ENCODE measurements around the gene SSBP3.

The SSBP3 gene

DNA sequence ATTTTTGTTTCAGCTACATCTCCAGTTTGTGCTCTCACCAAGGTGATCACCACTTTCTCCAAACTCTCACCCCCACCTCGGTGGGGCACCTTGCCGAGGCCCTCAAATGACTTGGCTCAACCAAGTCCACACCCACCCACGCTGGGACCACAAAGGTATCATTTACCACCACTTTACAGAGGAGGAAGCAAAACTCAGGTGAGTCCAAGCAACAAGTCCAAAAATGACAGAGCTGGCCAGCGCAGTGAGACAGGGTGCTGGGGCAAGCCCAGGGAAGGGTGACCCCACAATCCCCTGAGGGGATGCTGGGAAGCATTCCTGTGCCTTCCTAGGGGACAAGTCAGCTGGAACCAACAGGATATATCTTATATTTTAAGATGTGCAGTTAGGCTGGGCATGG, 24.7 kb downstream of the SSBP3 start:
- in situ Hi-C loops (cut with HindIII; ENCODE audit: low pct_unique_long_range_greater_than_20kb, low sequenced_read_pairs), result no loop called here
- DNase-seq (ENCODE audit: low read depth in 1 of 2, low spot score in 1 of 2), result no peak
- no peak for TF ChIP-seq JUND (IDR thresholded peaks at IDR 0.05; ENCODE audit: low read depth)

DNA sequence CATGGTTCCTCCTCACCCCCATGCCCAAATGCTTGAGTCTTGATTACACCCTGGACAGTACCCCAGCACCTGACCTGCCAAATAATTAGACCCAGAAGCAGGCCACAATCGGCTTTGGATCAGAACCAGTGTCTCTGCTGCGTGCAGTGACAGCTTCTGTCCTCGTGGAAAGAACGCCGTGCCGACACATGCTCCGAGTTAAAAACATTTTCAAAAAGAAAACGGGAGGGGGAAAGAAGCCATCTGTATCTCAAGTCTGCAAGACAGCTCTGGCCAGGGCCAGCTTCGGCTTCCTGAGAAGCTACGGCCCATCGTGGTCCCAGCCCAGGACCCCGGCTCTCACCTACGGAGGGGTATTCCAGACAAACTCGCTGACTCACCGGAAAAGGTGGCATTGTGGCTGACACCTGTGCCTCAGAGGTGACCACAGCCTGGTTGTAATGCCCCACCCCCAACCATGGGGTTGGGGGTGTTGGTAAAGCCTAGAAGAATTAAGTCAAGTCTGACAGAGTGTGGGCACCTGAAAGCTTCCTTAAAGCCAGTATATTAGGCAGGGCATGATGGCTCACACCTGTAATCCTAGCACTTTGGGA, 25.8 kb downstream of the SSBP3 start:
- no peak for DNase-seq (ENCODE audit: low read depth in 1 of 2, low spot score in 1 of 2)
- no peak for TF ChIP-seq JUND (IDR thresholded peaks at IDR 0.05; ENCODE audit: low read depth)
- in situ Hi-C loops (cut with HindIII; ENCODE audit: low pct_unique_long_range_greater_than_20kb, low sequenced_read_pairs), result no loop called here

DNA sequence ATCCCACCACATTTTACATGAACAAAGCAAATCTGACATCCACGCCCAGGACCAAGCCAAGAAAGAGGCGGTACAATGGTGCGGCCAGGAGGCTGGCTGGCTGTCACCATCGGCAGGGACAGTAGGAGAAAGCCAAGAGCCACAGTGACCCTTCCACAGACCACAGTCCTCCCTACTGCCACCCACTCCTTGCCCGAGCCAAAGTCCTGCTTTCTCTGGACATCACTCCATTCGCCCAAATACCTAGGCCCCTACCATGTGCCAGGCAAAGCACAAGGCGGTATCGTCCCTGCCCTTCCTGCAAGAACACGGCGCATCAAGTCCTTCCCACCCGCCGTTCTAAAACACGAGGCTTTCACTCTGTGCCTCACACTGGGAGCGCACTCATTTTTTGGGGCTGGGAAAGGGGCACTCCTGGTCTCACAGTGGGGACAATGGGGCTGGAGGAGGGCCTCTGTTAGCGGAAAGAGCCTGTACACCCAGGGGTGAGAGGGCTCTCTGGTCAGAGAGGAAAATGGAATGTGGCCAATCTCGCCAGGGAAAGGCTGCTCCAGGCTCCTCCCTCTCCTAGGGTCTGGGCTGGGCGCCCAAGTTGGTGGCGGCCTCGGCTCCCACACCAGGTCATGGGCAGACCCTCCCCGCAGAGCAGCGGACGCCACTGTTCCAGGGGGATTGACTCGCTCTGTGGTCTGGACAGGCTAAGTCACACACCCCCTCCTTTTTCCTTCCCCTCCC, 26.5 kb downstream of the SSBP3 start:
- in situ Hi-C loops (cut with HindIII; ENCODE audit: low pct_unique_long_range_greater_than_20kb, low sequenced_read_pairs), result no loop called here
- TF ChIP-seq JUND (IDR thresholded peaks at IDR 0.05; ENCODE audit: low read depth), result no peak
- DNase-seq (ENCODE audit: low read depth in 1 of 2, low spot score in 1 of 2), result no peak

DNA sequence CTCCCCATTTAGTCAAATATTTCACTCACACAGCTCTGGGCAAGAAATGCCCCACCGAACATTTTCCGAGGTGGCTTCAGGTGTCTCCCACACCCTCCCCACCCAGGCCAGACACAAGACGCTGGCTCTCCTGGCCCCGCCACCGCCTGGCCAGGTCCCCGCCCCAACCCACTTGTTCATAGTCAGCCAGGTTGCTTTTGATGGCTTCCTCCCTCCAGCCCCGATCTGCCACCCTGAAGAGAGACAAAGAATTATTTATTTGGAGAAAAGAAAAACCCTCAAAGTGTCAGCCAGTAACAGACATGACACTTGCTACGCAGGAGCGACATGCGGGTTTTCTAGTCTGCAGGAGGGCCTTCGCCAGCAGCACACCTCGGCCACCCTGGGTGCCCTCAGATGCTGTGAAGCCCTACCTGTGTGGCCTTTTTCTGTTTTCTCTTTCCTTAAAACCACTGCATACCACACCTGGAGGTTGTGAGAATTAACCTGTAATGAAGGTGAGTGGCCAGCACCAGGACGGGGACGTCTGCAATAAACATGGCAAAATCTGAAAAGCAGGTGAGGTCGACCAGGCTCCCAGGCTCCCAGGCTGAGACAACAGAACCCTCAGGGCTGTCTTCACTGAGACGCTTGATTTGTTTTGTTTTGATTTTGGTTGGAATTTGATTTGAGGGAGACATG, 27.2 kb downstream of the SSBP3 start:
- TF ChIP-seq JUND (IDR thresholded peaks at IDR 0.05; ENCODE audit: low read depth), result no peak
- in situ Hi-C loops (cut with HindIII; ENCODE audit: low pct_unique_long_range_greater_than_20kb, low sequenced_read_pairs), result no loop called here
- no peak for DNase-seq (ENCODE audit: low read depth in 1 of 2, low spot score in 1 of 2)

DNA sequence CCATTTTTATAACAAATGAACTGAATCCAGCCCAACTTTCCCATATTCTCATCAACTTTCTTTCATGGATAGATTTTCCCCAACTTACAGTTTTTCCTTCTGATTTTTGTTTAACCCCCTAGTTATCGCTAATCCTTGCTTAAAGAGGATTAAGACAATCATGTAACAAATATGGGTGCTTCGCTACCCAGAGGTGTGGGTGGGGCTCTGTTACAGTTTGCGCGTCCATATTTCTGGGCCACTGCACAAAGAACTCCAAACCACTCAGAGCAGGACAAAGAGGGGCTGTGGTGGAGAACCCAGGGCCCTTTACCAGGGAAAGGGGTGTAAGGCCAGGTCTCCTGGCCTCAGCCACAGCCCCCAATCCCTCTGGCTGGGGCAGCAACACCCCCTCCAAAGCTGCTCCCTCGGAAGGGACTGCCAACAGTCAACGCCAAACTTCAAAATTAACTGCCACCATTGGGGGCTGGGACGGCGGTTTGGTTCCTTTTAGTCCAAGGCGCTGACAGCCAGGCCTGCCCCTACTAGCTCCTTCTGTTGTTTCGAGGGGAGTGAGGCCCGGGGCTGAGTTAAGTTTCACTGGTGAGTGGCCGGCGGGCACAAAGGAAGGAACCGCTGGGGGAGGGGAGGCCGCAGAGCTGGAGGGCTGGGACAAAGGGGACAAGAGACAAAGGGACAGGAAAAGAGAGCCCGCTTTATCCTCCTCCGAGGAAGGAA, 27.9 kb downstream of the SSBP3 start:
- in situ Hi-C loops (cut with HindIII; ENCODE audit: low pct_unique_long_range_greater_than_20kb, low sequenced_read_pairs), result no loop called here
- DNase-seq (ENCODE audit: low read depth in 1 of 2, low spot score in 1 of 2), result no peak

DNA sequence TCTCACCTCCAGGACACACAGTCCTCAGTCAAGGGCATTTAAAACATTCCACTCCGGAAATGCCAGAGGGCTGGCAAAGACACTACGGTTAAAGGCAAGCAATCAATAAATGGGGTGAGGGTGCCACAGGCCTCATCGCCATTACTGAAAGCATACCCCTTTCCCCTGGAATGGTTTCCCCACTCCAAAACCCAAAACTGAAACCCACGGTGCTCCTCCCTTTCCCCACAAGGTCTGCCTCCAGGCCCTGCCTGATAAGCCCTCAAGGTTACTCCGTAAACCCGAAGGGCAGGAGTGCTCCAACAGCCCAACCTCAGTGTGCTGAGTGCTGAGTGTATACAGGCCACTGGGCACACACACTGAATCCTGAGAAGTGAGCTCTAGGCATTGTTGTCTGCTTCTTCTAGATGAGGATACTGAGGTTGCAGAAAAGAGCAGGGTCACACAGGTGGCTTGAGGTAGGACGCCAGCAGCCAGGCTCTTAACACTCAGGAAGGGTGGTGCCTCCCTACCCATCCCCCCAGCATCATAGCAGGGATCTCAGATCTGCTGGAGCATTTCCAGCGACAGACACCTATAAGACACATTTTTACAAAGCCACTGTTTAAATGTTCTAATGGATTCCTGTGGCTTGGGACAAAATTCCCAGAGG, 29.0 kb downstream of the SSBP3 start:
- in situ Hi-C loops (cut with HindIII; ENCODE audit: low pct_unique_long_range_greater_than_20kb, low sequenced_read_pairs), result no loop called here
- TF ChIP-seq JUND (IDR thresholded peaks at IDR 0.05; ENCODE audit: low read depth), result no peak

More for the DNA sequence above, 27.9 kb downstream of the SSBP3 start:
- TF ChIP-seq JUND (IDR thresholded peaks at IDR 0.05; ENCODE audit: low read depth), result no peak

DNA sequence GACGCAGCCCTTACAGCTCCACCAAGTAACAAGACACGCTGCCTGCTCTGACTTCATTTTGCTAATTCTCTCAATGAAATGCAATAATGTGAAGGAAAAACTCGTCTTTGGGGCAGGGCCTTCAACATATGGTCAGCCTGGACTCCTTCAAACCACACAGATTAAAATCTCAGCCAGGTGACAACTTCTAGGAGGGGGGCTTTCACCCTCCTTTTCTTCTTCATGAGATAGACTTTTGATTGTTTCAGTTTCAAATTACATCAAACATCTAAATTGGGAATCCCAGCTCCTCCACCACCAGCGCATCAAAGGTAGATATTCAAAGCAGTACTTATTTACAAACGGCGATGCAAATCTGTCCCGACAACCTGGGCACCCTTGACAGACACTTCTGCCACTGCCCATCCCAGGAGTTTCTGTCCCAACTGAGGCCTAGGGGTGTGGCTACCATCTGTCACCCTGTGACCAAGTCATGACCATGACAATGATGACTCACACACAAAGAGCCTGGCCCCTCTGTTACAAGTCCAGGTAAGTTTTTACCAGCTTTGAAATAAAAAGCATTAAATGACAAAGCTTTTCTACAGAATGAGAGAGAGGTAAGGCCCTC, 29.7 kb downstream of the SSBP3 start:
- in situ Hi-C loops (cut with HindIII; ENCODE audit: low pct_unique_long_range_greater_than_20kb, low sequenced_read_pairs), result no loop called here
- TF ChIP-seq JUND (IDR thresholded peaks at IDR 0.05; ENCODE audit: low read depth), result no peak
- DNase-seq (ENCODE audit: low read depth in 1 of 2, low spot score in 1 of 2), result no peak

More for the DNA sequence above, 29.0 kb downstream of the SSBP3 start:
- DNase-seq (ENCODE audit: low read depth in 1 of 2, low spot score in 1 of 2), result no peak

DNA sequence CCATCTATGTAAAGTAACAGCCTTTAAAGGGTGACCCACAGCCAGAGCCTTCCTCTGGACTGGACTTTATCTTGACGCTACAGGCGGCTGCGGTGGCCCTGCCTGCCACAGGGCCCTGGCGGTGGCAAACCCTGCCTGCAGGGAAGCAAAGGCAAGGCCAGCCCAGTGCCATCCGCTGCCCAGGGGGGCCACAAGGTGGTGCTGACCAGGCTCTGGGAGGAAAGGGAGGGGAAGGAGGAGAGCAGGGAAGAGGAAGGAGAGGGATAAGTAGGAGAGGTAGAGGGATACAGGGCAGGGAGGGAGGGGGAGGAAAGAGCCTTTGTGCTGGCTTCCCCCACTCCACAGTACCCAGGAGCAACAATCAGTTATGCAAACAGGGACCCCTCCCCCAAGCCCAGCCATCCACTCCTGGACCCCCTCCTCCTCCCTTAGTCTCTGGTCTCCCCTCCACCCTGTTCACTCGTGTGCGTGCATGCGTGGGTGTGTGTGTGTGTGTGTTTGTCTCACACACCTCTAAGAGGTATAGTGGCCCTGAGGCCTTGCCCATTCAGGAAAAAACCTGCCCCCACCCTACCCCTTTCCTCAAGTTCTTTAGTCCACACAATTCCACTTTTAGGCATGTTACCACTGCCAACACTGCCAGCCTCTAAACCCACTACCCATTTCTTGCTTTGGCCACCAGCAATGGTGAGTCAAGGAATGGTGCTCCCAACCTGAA, 30.3 kb downstream of the SSBP3 start:
- no peak for DNase-seq (ENCODE audit: low read depth in 1 of 2, low spot score in 1 of 2)
- TF ChIP-seq JUND (IDR thresholded peaks at IDR 0.05; ENCODE audit: low read depth), result no peak
- in situ Hi-C loops (cut with HindIII; ENCODE audit: low pct_unique_long_range_greater_than_20kb, low sequenced_read_pairs), result no loop called here

DNA sequence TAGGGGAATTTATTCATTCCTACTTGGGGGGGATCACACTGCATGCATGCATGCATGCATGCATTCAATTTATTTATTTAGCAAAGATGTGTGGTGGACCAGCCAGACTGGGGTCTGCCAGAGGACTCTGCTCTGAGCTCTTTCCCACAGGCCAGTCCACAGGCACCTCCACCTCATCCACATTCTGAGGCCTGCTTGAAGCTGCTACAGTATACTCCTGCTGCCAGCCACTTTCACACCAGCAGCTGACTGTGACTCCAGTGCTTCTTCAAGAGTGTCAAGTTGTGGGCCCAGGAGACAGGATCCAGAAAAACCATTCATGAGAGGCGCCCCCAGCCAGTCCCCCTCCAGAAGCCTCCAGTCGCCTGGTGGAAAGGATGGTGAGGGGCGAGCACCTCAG, 30.9 kb downstream of the SSBP3 start:
- TF ChIP-seq JUND (IDR thresholded peaks at IDR 0.05; ENCODE audit: low read depth), result no peak
- no peak for DNase-seq (ENCODE audit: low read depth in 1 of 2, low spot score in 1 of 2)
- in situ Hi-C loops (cut with HindIII; ENCODE audit: low pct_unique_long_range_greater_than_20kb, low sequenced_read_pairs), result no loop called here

DNA sequence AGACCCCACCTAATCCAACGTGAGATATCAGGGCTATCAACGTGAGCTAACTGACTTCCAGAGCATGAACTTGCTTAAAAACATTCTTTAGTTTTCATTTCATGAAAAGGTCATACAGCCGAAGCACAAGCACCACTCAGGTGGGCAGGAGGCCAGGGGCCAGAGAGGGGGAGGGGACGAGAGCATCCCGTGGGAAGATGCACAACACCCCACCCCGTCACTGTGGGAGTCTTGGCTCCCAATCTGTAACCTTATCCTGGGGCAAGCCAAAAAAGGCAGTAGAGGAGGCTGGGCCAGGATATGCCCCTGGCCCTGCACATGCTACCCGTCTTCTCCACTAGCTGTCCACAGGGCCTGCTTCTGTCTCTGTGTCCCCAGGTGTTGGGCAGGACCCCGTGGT, 31.4 kb downstream of the SSBP3 start:
- DNase-seq (ENCODE audit: low read depth in 1 of 2, low spot score in 1 of 2), result no peak
- in situ Hi-C loops (cut with HindIII; ENCODE audit: low pct_unique_long_range_greater_than_20kb, low sequenced_read_pairs), result no loop called here
- TF ChIP-seq JUND (IDR thresholded peaks at IDR 0.05; ENCODE audit: low read depth), result no peak

DNA sequence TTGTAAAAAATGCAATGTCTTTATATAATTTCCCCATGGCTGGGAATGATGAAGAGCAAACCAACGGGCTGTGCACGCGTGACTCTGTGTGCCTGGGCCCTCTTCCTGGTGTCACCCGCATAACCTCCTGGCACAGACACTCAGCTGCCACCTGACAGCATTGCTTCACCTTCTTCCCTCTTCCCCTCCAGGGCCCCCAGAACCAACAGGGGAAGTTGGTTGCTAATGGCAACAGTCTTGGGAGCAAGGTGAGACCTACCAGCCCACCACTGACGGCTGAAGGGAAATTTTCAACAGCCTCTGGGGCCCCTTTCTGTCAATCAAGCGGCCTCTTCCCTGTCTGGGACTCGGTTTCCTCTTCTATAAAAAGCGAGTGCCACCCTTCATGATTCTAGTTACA, 33.2 kb downstream of the SSBP3 start:
- no peak for TF ChIP-seq JUND (IDR thresholded peaks at IDR 0.05; ENCODE audit: low read depth)
- in situ Hi-C loops (cut with HindIII; ENCODE audit: low pct_unique_long_range_greater_than_20kb, low sequenced_read_pairs), result no loop called here
- no peak for DNase-seq (ENCODE audit: low read depth in 1 of 2, low spot score in 1 of 2)
